Dedifferentiated amniotic fluid mesenchymal stem cell (primary cell): ENCODE measurements around the gene TGM5.
"Not testable (repeated sequence)": the region's sequence is repeated elsewhere in the genome, so short reads cannot be mapped to it uniquely, and the experiment has no call there.

Experiments used
- DNase-seq: peaks from one replicate; pipeline ENCODE4 v3.0.0-alpha.2; 2016; ENCODE audit errors: extremely low spot score

Gene TGM5

DNA sequence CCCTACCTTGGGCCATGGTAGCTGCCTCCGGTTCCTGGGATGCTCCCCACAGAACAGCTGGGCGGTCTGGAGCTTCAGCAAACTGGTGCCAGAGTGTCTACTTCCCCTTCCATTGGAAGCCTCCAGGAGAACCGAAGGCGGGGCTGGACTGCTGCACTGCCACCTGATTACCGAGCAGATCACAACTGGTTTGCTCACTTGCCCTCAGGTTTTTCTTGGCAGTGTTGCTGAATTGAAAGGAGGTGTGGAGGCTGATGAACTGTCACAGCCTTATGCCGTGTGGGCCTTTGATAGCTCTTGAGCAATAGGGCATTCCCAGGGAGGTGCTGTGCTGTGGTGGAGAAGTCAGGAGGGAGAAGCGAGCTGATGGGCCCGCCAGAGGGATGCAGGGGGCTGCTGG, at the start of gene TGM5:
Gene TGM5, minus strand, starts transcription at position 95 of the 400 bp plus-strand sequence. Its CDS starts 79 bp downstream, at position 16.
- DNase-seq = no peak

DNA sequence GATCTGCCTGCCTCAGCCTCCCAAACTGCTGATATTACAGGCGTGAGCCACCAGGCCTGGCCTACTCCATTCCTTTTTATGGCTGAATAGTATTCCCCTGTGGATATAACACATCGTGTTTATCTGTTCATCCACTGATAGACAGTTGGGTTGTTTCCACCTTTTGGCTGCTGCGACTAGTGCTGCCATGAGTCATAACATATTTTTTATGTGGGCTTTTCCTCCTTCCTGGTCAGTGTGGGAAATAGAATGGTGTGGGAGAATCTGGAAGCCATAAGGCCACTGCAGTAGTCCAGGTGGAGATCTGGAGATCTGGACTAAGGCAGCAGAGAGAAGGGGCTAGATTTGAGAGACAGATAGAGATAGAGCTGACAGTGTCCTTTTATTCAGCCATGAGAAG, 47.4 kb upstream of the TGM5 start:
- DNase-seq = no peak

DNA sequence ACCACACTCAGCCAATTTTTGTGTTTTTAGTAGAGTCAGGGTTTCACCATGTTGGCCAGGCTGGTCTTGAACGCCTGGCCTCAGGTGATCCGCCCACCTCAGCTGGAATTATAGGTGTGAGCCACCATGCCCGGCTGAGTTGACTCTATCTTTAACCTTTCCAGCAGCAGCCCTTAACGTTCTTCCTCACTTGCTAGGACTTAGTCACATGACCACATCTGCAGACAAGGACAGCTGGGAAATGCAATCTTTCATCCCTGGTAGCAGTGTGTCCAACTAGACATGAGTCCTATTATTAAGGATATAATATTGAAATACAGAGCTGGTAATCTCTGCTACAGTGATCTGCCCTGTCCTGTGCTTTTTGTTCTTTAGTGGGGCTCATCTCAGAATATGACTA, 45.6 kb upstream of the TGM5 start:
- DNase-seq = no peak

DNA sequence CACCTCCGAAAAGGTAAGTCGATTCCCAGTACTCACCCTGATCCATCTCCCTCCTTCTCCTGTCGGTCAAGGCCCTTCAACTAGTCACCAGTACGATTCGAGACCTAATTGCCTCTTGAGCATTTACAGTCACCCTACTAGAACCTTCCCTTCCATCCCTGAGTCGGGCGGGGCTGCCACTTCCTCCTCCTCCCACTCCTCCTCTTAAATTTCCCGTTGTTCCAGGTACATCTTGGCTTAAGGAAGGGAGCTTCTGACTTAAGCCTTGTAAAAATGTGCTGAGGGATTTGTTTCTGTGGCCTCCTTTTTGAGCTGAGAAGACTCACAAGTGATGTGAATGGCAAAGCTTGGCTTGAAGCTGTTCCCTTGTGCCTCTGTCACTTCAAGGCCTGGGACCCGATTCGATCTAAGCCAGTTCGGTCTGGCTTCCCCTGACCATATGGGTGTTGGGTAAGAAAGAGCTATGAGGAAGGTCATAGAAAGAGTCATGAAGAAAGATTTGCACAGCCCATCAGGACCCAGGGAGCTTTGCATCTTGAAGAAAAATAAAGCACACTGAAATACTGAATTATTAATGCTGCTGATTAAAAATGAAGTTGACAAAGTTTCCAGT, 35.6 kb upstream of the TGM5 start, which contains the start of gene TGM7:
Gene TGM7, minus strand, starts transcription at position 51 of the 613 bp plus-strand sequence.
- no peak for DNase-seq

DNA sequence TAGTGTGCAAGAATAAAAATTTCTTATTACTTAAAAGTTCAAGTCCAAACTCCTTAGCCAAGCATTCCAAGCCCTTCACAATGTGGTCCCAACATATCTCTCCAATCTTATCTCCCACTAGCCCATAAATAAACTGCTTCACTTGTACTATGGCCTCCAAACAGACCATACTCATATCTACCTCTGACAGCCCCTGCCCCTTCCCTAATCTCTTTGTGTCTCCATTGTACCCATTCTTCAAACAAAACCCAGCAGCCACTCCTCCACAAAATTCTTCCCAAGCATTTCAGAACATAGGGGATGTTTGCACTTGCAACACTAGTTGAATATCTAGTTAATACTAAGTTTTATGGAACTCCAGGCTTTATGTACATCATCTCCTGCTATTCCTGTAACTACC, 33.2 kb upstream of the TGM5 start:
- no peak for DNase-seq

DNA sequence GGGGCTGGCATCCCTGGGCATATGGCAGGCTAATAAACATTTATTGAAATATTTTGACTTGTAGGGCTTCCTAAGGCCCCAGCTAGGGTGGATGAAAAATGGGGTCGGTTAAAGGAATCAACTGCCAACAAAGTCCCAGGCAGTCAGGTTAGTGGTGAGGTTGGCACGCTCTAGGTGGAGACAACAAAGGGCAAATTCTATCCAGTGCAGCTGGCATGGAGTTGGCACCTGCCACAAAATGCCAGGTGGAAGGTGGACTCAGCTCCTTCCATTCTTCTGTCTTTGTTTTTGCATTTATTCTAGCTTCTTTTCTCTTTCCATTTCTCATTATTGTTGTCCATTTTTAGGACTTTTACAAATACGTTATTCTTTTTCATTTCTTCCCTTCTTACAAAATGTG, 32.7 kb upstream of the TGM5 start:
- no peak for DNase-seq

- DNase-seq = no peak
Observed at GRCh38 chr15:43294091-43294706, 27.5 kb upstream of the TGM5 start.

DNA sequence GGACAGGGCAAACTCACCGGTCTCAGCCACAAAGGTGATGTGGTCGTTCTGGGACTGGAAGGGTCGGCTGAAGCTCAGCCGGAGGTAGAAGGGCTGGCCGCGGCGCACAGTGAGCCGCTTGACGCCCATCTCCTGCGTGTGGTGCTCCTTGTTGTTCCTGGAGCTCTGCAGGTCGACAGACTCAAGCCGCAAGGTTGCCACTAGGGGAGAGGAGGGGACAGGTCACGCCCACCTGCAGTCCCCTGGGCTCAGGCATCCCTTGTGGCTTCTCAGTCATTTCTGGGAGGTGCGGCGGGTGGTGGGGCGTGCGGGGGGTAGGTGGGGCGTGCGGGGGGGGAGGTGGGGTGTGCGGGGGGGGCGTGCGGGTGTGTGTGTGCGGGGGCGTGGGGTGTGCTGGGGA, 26.7 kb upstream of the TGM5 start:
- DNase-seq = no peak

DNA sequence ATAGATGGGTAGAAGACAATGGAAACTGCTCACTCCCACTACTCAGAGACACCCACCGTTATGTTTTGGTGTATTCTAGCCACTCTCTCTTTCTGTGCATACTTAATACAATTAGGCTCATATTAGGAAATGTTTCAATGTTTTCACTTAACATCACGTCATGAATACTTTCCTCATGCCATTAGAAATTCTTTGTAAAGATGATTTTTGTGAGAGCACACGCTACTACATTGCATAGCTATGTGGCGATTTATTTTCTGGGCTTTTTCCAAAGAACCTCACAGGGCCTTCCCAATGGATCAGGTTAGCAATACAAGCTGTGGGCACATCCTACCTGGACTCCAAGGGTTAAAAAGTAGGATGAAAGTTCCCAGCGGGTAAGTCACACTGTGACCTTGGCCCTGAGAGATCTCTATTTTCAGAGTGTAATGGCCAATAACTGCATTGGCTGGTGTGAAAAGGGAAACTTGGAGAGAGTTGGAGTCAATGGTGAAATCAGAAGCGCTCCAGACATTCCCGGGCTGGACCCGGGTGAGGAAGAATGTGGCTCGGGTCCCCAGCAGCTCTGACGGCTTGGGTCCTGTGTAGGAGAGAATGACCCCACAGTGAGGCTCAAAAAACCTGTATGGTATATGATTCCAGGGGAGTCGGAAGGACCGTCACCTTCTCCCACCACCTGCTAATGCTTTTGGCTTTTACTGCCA, 25.8 kb upstream of the TGM5 start:
- no peak for DNase-seq

GRCh38 chr15:43289656-43290055, 22.9 kb upstream of the TGM5 start:
- not testable (repeated sequence) for DNase-seq

GRCh38 chr15:43287254-43287653, 20.5 kb upstream of the TGM5 start:
- no peak for DNase-seq

DNA sequence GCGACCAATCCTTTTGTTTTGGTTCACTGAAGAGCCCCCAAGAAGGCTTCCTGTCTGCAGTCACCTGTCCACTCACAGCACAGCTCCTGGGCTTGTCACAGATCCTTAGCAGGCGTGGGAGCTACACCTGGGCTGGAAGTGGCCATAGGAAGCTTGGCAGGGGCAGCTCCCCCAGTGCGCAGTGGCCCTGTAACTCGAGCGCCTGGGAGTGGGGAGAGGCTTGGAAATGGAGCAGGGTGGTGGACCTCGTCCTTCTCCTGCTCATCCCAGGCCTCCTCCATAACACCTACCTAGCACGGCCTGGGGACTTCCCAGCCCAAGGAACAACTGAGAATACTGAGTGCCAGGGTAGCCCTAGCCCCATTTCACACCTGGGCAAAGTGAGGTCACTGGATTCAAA, 19.3 kb upstream of the TGM5 start:
- DNase-seq = no peak

- DNase-seq = peak; percentile 45
Observed at GRCh38 chr15:43285609-43286037, 18.9 kb upstream of the TGM5 start.

DNA sequence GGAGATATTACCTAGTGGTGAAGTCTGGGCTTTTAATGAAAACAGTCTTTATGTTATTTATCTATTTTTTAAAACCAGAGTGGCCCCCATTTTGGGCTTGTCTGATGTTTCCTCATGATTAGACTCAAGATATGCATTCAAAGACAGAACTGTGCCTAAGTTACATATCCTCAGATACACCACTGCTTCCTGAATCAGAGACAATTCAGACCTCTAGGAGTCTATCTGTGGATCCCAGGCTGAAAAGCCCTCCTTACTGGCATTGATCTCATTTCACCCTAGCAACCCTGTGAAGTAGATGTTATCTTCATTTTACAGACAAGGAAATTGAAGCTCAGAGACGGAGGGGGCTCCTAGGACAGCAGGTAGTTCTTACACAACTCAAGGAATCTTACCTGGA, 16.8 kb upstream of the TGM5 start:
- DNase-seq = no peak

DNA sequence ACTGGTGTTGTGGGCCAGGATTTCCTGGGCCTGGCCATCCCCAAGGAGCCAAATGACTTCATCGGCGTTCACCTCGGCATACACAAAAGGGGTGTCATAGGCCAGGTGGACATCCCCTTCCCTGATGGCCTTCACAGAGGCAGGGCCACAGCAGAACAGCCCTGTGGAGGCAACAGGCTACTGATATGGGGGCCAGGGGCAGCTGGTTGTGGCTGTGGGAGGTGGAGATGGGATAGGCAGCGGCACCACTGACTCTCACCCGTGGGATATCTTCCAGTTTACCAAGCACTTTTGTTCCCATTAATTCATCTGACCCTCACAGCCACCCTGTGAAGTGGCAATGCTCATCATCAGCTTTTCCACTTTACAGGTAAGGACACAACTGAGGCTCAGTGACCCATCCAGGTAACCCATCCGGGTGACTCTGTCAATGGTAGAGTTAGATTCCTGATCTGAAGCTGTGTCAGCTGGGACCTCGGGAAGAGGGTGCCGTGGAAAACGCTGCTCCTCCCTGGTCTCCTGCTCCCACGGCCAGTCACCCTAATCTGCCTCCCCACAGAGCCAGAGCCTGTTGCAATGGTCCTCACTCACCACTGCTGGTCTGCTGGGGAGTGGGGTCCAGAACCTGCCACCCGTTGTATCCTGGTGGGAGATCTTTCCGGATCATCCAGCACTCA, 15.3 kb upstream of the TGM5 start:
- no peak for DNase-seq

DNA sequence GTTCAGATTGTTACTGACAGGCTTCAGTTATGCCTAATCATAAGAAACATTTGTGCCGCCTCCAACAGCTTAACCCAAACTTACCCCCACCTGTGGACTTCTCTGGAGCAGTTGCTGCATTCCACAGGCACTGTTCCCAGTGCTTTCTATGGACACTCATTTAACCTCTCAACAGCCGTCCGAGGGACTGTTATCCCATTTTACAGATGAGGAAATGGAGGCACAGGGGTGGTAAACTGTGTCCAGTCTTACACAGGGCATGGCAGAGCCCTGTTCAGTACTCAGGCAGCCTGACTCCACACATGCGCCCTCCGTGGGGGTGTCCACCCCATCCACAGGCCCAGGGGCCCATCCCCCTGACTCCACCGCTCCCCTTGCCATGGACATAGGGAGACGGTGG, 14.3 kb upstream of the TGM5 start:
- no peak for DNase-seq

DNA sequence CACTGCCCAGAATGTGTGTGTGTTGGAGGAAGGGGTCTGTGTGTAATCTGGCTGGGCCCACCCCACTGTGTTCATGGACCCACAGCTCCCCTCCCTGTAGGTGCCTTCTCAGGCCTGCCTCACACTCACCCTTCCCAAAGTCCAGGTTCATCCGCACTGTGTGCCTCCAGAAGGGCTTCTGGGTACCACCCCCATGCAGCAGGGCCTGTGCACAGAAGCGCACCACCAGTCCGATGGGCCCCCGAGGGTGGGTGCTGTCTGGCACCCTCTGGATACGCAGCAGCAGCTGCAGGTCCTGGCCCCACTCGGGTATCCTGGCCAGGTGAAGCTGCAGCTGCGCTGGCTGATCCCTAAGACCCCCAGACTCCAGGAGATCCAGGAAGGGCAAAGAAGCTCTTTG, 12.8 kb upstream of the TGM5 start:
- DNase-seq = no peak

DNA sequence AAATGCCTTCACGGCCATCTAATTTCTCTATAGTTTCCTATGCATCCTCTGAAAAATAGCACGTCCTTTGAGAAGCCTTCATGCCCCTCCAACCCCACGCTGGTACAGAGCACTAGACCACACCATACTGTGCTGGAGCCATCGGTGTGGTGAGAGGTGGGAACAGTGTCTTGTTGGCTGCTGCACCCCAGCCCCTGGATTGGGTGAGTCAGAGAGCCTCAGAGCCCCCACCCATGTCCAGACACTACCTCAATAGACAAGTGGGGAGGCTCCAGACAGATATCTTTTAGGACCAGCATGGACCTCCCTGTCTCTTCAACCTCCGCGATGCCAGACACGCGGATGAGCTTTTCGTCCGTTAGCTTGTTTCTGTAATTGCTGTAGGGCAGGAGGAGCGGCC, 12.1 kb upstream of the TGM5 start:
- DNase-seq = no peak

DNA sequence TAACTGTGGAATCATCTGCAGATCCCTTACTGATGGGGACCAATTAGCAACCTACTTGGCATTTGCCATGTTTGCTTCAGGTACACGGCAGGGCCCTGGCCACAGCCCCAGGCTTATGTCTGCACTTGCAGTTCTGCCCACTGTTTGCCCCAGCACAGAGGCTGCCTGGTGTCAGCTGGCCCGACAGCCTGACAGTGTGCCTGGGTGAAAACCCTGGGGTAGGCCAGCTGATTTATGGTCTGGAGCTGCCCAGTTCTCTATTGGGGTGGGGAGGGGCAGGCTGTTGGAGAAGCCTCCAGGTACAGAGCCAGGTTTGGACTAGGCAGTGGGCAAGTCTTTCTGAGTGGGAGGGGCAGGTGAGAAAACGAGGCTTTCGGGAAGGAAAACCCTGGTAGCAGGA, 11.2 kb upstream of the TGM5 start:
- no peak for DNase-seq

- no peak for DNase-seq
Observed at GRCh38 chr15:43277231-43277823, 10.6 kb upstream of the TGM5 start.

DNA sequence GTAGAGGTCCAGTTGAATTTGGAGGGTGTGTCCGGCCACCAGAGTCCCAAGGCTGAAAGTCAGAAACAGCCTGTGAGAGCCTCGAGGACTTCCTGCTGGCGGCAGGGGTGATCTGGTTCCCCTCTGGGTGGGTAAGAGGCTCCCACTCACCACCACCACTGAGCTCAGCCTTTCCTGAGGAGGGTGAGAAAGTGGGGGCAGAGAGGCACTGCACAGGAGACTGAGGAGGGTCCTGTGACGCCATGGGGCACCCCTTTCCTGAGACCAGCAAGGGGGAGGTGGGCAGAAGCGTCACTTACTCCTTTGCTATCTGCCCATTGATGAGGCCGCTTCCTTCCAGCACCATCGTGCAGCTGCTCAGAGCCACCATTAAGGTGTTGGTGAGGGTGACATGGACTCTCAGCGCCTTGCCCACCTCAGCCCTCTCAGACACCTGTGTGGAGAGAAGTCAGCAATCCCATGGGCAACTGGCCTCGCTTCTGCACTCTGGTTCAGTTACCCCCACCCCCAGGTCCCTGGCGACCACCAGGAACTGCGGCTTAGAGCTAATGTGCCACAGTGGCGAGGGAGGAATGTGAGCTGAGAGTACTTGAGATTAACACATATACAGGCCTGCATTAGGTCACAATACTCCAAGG, 10.0 kb upstream of the TGM5 start:
- DNase-seq = no peak
